ENCODE measurements around the gene SORCS2. TPM values are rescaled to one million over a fixed set of nuclear protein-coding genes. Genes with fewer than 3 reads are reported as not detected.

SORCS2 gene
- total RNA-seq, 4 donors from 2014 or later, result 1.1 to 2.5 (median 2.0) TPM

DNA sequence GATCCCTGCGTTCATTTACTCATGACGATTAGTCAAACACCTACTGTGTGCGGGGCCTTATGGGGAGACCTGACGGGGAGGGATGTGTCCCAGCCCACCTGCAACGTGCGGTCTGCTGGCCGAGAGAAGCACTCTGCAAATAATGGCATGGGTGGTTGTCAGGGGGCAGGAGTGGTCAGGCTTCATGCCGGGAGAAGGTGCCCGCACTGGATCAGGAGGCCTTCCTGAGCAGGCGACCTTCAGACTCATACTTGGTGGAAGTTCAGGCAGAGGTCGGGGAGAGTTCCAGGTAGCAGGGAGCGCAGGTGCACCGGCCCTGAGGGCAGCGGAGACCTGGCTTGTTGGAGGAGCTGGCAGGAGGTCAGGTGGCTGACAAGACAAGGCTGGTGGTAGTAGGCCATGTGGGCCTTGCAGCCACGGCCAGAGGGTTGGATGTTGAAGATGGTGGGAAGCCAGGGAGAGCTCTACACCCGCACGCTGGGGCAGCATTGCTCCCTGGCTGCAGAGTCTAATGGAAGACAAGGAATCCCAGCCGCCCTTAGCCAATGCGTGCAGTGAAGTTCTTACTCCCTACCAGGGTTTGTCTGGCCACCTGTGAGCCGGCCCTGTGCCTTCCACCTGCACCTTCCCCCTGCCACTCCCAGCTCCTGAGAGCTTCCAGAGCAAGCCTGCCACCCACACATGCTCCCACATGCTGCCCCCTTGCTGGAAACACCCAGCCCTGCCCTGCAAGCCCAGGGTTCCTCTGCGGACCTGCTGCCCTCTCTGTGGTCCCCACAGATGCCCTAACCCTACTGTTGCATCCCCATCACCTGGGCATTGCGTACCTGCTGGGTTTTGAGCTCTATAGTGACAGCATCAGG, 145.1 kb downstream of the SORCS2 start:
- H3K9me3 ChIP-seq, result no peaks in the 10 kb centered on the region
- TF ChIP-seq, protein P1, sequence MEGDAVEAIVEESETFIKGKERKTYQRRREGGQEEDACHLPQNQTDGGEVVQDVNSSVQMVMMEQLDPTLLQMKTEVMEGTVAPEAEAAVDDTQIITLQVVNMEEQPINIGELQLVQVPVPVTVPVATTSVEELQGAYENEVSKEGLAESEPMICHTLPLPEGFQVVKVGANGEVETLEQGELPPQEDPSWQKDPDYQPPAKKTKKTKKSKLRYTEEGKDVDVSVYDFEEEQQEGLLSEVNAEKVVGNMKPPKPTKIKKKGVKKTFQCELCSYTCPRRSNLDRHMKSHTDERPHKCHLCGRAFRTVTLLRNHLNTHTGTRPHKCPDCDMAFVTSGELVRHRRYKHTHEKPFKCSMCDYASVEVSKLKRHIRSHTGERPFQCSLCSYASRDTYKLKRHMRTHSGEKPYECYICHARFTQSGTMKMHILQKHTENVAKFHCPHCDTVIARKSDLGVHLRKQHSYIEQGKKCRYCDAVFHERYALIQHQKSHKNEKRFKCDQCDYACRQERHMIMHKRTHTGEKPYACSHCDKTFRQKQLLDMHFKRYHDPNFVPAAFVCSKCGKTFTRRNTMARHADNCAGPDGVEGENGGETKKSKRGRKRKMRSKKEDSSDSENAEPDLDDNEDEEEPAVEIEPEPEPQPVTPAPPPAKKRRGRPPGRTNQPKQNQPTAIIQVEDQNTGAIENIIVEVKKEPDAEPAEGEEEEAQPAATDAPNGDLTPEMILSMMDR (IDR thresholded peaks at IDR 0.05), result no peak
- no peak for TF ChIP-seq POLR2A (IDR thresholded peaks at IDR 0.05)
- no peaks in the 10 kb centered on the region for H3K36me3 ChIP-seq
- no peaks in the 10 kb centered on the region for H3K27me3 ChIP-seq
- H3K4me3 ChIP-seq, result no peak overlapping the region
- no peak overlapping the region for H3K27ac ChIP-seq
- peaks cover 8 to 21% (median 13%) of the 10 kb centered on the region in 3 donors for H3K4me1 ChIP-seq
- intact Hi-C loops (cut with DNase I), result no loop called here
- DNase-seq, result no peak
- WGBS, 2 donors, result 70 to 88% methylated on average over 18 of the region's 22 CpGs

DNA sequence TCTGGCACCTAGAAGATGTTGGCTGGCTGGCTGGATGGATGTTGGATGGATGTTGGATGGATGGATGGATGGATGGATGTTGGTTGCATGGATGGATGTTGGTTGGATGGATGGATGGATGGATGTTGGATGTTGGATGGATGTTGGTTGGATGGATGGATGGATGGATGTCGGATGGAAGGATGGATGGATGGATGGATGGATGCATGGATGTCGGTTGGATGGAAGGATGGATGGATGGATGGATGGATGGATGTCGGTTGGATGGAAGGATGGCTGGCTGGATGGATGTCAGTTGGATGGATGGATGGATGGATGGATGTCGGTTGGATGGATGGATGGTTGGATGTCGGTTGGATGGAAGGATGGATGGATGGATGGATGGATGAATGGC, 145.7 kb downstream of the SORCS2 start:
- TF ChIP-seq, protein P1 (IDR thresholded peaks at IDR 0.05), result no peak
- TF ChIP-seq POLR2A (IDR thresholded peaks at IDR 0.05), result no peak
- Histone ChIP-seq H3K4me1 (peaks cover 8 to 20% (median 13%) of the 10 kb centered on the region in 3 donors), H3K9me3 (no peaks in the 10 kb centered on the region), H3K27ac (no peak overlapping the region), H3K36me3 (no peaks in the 10 kb centered on the region), H3K27me3 (no peaks in the 10 kb centered on the region), H3K4me3 (no peak overlapping the region)
- DNase-seq, result no peak
- intact Hi-C loops (cut with DNase I), result no loop called here
- 90 to 93% methylated on average over 5 of the region's 5 CpGs for WGBS, 2 donors

DNA sequence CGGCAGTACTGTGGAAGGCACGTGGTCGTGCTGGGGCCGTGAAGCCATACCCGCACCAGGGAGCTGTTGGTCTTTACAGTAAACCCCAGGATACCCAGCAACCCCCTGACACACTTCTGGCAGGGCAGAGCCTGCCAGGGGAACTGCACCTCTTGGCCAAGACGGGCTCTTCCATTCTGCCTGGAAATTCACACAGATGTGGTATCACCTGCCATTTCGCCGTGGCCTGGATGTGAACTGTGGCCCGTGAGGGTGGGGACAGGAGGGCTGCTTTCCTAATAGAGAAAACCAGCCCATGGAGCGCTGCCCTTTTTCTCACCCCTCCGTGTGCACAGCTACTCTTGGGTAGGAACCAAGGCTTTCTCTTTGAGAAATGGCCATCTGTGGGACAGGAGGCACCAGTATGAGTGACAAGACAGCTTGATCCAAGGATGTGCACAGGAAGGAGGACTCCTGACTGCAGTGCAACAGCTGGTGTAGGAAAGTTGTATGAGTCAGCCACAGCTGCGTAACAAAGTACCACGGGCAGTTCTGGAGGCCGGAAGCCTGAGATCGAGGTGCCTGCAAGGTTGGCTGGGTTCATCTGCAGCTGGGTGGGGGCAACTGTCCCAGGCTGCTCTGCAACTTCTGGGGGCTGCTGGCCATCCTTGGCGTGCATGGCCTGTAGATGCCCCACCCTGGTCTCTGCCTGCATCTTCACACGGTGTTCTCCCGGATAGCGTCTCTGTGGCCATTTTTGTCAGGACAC, 146.7 kb downstream of the SORCS2 start:
- H3K9me3 ChIP-seq, result no peaks in the 10 kb centered on the region
- no peak for DNase-seq
- no peaks in the 10 kb centered on the region for H3K27me3 ChIP-seq
- TF ChIP-seq POLR2A (IDR thresholded peaks at IDR 0.05), result no peak
- TF ChIP-seq, protein P1 (IDR thresholded peaks at IDR 0.05), result no peak
- WGBS, 2 donors, result 91 to 93% methylated on average over 8 to 13 of the region's 19 CpGs
- intact Hi-C loops (cut with DNase I), result no loop called here
- H3K4me3 ChIP-seq, result no peak overlapping the region
- H3K27ac ChIP-seq, result no peak overlapping the region
- H3K4me1 ChIP-seq, result peaks cover 8 to 25% (median 13%) of the 10 kb centered on the region in 3 donors
- no peaks in the 10 kb centered on the region for H3K36me3 ChIP-seq

DNA sequence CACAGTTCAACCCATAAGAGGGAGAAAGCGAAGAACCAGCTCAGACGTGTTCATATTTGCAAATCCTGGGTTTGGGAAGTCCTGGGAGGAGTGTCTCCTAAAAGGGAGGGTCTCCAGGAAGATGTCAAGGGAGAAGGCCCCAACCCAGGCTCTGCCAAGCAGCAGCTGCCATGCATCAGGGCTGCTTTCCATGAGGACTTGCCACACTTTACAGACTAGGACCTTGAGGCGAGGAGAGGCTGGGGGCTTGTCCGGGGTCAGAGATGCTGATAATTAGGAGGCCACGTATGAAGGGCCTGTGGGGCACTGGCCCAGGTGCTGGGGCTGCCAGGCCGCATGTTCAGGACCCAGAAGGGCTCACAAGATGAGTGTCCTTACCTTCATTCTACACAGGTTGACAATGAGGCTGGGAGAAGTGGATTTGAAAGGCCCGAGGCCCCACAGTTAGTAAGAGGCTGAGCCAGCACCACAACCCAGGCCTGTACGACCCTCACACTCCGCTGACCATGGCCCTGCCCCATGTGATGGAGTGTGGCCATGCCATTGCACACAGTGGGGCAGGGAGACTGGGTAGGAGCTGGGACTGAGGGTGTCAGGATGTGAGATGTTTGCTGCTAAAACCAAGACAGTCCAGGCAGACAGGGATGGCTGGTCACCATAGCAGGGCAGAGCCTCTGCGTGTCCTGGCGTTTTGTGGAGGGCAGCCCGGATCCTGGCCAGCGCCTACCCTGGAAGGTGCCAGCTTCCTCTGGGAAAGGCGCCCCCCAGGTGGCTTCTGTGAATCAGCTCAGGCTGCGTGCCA, 147.6 kb downstream of the SORCS2 start:
- DNase-seq, result no peak
- no peak for TF ChIP-seq POLR2A (IDR thresholded peaks at IDR 0.05)
- TF ChIP-seq, protein P1 (IDR thresholded peaks at IDR 0.05), result no peak

More for the DNA sequence above, 147.6 kb downstream of the SORCS2 start:
- Histone ChIP-seq H3K4me1 (peaks cover 8 to 26% (median 13%) of the 10 kb centered on the region in 3 donors), H3K27me3 (no peaks in the 10 kb centered on the region), H3K36me3 (no peaks in the 10 kb centered on the region), H3K27ac (no peak overlapping the region), H3K4me3 (no peak overlapping the region), H3K9me3 (no peaks in the 10 kb centered on the region)
- intact Hi-C loops (cut with DNase I), result no loop called here
- 78 to 85% methylated on average over 8 to 11 of the region's 15 CpGs for WGBS, 2 donors

All from esophagus squamous epithelium (tissue), 5 donors.